Lung (tissue), 12 donors: ENCODE measurements around the gene CASK. TPM values are rescaled to one million over a fixed set of nuclear protein-coding genes. Genes with fewer than 3 reads are reported as not detected.

ENCODE experiments used
- ATAC-seq: fragments of 200-7000 bp; cut with Tn5 transposase; one replicate; pipeline ENCODE4 v1.9.1; 2020; ENCODE audit warnings: moderate number of reproducible peaks; ENCODE audit not compliant: insufficient read depth, low FRiP score
- DNase-seq, 3 donors: peaks; one replicate each; pipeline ENCODE4 v3.0.0-alpha.2; 2013 to 2017
- H3K27ac ChIP-seq, 2 donors: one replicate each; pipeline ENCODE4 v1.5.1; 2013; ENCODE audit warnings: mild to moderate bottlenecking in 2 of 2, moderate library complexity in 2 of 2, control low read depth in 1 of 2, inconsistent platforms in 1 of 2, low read depth in 1 of 2, low read length in 1 of 2
- H3K27me3 ChIP-seq, 3 donors: one replicate each; pipeline ENCODE4 v1.5.1; 2013; ENCODE audit warnings: low read length in 2 of 3; ENCODE audit not compliant: control insufficient read depth in 3 of 3, insufficient read depth in 3 of 3
- H3K36me3 ChIP-seq, 4 donors: one replicate each; pipeline ENCODE4 v1.5.1; 2013; ENCODE audit warnings: low read length in 4 of 4, mild to moderate bottlenecking in 1 of 4, moderate library complexity in 1 of 4; ENCODE audit not compliant: control insufficient read depth in 4 of 4, insufficient read depth in 4 of 4
- H3K4me1 ChIP-seq, 5 donors: one replicate each; pipeline ENCODE4 v1.5.1; 2013; ENCODE audit warnings: low read length in 5 of 5, mild to moderate bottlenecking in 2 of 5, moderate library complexity in 1 of 5; ENCODE audit not compliant: control insufficient read depth in 5 of 5, insufficient read depth in 5 of 5
- H3K4me3 ChIP-seq: one replicate; pipeline ENCODE4 v1.5.1; 2013; ENCODE audit warnings: mild to moderate bottlenecking, control low read depth, moderate library complexity
- H3K9ac ChIP-seq, 2 donors: one replicate each; pipeline ENCODE4 v1.5.1; 2013; ENCODE audit warnings: low read length in 2 of 2, control low read depth in 1 of 2; ENCODE audit not compliant: insufficient read depth in 1 of 2
- H3K9me3 ChIP-seq, 4 donors: one replicate each; pipeline ENCODE4 v1.5.1; 2013; ENCODE audit warnings: low read length in 3 of 4, mild to moderate bottlenecking in 1 of 4, moderate library complexity in 1 of 4; ENCODE audit not compliant: control insufficient read depth in 4 of 4, insufficient read depth in 3 of 4
- WGBS, 2 donors: extraction: QIAGEN DNeasy Blood & Tissue Kit; methylation state at CpG; one replicate each; pipeline ENCODE4 v1.1.7; 2013; 5-methylcytosine and 5-hydroxymethylcytosine counted together
- polyA plus RNA-seq, 2 donors: library from polyadenylated mRNA; stranded (reverse); fragments of 200-250 nt; gene quantifications; one replicate each; pipeline ENCODE4 v1.2.1, GENCODE V29; 2013
- total RNA-seq, 2 donors: library from RNA; depleted of rRNA in 1 of 2; stranded (reverse); fragments of >200 nt in 1 of 2; gene quantifications; one replicate each; pipeline ENCODE4 v1.2.1, GENCODE V29; 2014 to 2021
- TF ChIP-seq, protein P1 (sequence below): IDR thresholded peaks from 2 replicates; pipeline ENCODE4 v1.5.1; 2012; ENCODE audit warnings: mild to moderate bottlenecking; ENCODE audit errors: control extremely low read depth, extremely low read depth
- donor health status: control.
- donor health status: control.
- donor health status: Bipolar disorder and iron deficiency.
- donor health status: healthy.
- donor health status: DM: yes; HTN: yes; CAD: no.

CASK gene
- total and polyA plus RNA-seq, 4 donors: 8.2 to 68.1 (median 30.6) TPM

DNA sequence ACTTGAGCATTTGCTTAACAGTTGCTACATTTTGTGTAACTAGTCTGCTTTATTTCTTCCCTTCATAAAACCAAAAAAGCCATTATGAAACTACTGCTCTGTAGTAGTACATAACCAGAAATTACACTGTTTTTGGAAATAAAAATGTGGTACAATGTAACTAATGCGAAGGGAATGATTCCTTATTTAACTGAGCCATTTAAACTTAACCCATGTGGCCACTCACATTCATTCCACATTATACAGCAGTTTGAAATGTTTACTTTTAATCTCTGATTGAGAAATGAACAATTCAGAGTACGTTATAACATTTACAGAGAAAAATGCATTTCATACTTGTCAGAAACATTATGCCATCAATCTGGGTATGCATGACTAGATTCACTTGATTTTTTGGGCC, 382.0 kb downstream of the CASK start:
- H3K36me3 ChIP-seq: peaks cover 0 to 5% (median 1%) of the 10 kb centered on the region in 4 donors
- H3K9me3 ChIP-seq: no peaks in the 10 kb centered on the region
- ATAC-seq (no peak), DNase-seq (no peak)
- TF ChIP-seq, protein P1, sequence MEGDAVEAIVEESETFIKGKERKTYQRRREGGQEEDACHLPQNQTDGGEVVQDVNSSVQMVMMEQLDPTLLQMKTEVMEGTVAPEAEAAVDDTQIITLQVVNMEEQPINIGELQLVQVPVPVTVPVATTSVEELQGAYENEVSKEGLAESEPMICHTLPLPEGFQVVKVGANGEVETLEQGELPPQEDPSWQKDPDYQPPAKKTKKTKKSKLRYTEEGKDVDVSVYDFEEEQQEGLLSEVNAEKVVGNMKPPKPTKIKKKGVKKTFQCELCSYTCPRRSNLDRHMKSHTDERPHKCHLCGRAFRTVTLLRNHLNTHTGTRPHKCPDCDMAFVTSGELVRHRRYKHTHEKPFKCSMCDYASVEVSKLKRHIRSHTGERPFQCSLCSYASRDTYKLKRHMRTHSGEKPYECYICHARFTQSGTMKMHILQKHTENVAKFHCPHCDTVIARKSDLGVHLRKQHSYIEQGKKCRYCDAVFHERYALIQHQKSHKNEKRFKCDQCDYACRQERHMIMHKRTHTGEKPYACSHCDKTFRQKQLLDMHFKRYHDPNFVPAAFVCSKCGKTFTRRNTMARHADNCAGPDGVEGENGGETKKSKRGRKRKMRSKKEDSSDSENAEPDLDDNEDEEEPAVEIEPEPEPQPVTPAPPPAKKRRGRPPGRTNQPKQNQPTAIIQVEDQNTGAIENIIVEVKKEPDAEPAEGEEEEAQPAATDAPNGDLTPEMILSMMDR: no peak
- peaks cover 2 to 21% (median 21%) of the 10 kb centered on the region in 3 donors for H3K27me3 ChIP-seq
- 63 to 72% methylated on average over 2 of the region's 2 CpGs for WGBS, 2 donors
- no peak overlapping the region for H3K9ac ChIP-seq
- H3K4me3 ChIP-seq: no peak overlapping the region
- no peak overlapping the region for H3K27ac ChIP-seq
- H3K4me1 ChIP-seq: no peaks in the 10 kb centered on the region

DNA sequence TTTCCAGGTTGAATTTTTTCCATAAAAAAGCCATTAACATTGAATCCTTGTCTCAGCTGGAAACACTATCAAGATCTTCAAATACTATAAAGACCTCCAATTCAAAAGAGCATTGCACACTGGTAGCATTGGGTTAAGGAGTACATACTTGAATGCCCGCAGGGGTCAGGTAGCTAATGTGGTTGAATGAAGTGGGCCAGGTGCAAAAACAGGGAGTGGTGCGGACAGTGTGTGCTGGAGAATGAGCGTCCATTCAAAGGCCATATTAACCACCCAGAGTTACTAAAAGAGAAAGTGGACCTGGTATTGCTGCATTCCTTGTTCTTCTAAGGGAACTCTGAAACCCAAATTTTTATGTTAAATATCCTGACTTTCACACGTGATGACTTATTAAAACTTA, 384.6 kb downstream of the CASK start:
- TF ChIP-seq, protein P1: no peak
- Histone ChIP-seq H3K36me3 (peaks cover 0 to 5% (median under 1%) of the 10 kb centered on the region in 4 donors), H3K9ac (no peak overlapping the region), H3K27me3 (peaks cover 2 to 29% (median 27%) of the 10 kb centered on the region in 3 donors), H3K27ac (no peak overlapping the region), H3K4me3 (no peak overlapping the region), H3K9me3 (no peaks in the 10 kb centered on the region), H3K4me1 (no peaks in the 10 kb centered on the region)
- ATAC-seq: no peak
- 69 to 85% methylated on average over 4 of the region's 4 CpGs for WGBS, 2 donors
- DNase-seq: peak in 2 of 3 donors; percentile 16 to 23

GRCh38 chrX:41530085-41530484, 393.3 kb downstream of the CASK start:
- H3K27ac ChIP-seq: no peak overlapping the region
- no peaks in the 10 kb centered on the region for H3K9me3 ChIP-seq
- H3K4me1 ChIP-seq: peaks cover 0 to 3% (median 0%) of the 10 kb centered on the region in 5 donors
- ATAC-seq (no peak), DNase-seq (no peak)
- peaks cover 0 to 10% (median 1%) of the 10 kb centered on the region in 4 donors for H3K36me3 ChIP-seq
- no peak overlapping the region for H3K4me3 ChIP-seq
- H3K9ac ChIP-seq: no peak overlapping the region
- TF ChIP-seq, protein P1: no peak
- peaks cover 0 to 58% (median 20%) of the 10 kb centered on the region in 3 donors for H3K27me3 ChIP-seq

DNA sequence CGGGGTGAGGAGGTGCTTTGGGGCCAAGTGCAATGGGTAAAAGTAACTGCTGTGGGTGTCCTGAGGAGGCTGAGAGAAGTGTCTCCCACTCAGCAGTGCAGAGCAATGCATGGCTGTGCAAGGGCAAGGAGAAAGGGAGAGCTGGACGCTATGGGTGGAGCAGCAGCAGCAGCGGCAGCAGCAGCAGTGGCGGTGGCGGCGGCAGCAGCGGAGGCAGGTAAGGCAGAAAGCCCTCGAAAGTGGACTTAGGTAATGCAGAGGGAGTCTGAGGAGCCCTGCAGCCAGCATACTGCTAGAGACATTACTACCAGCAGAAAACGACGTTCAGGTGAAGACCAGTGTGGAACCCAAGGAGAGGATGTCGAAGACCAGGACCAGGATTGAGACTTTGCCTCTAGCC, 394.1 kb downstream of the CASK start:
- TF ChIP-seq, protein P1: no peak
- Histone ChIP-seq H3K9ac (no peak overlapping the region), H3K27ac (no peak overlapping the region), H3K4me3 (no peak overlapping the region), H3K9me3 (no peaks in the 10 kb centered on the region), H3K36me3 (peaks cover 0 to 10% (median 1%) of the 10 kb centered on the region in 4 donors), H3K27me3 (peaks cover 0 to 60% (median 19%) of the 10 kb centered on the region in 3 donors), H3K4me1 (peaks cover 0 to 4% (median 0%) of the 10 kb centered on the region in 5 donors)
- 87 to 93% methylated on average over 5 to 11 of the region's 11 CpGs for WGBS, 2 donors
- ATAC-seq (no peak), DNase-seq (no peak)
